Hematopoietic multipotent progenitor cell treated with erythropoietin and hydrocortisone succinate and interleukin-3 and kit ligand, for 8 days (in vitro differentiated cells): ENCODE results near the gene ADAMTSL5.

ENCODE experiments used
- DNase-seq: peaks from one replicate; pipeline ENCODE4 v3.0.0-alpha.2; 2015

The ADAMTSL5 gene

GRCh38 chr19:1461862-1462261 lies 51.0 kb downstream of the ADAMTSL5 start:
- no peak for DNase-seq

- DNase-seq, result no peak
Measured at GRCh38 chr19:1460033-1460995, 52.5 kb downstream of the ADAMTSL5 start.

GRCh38 chr19:1459479-1459878 lies 53.3 kb downstream of the ADAMTSL5 start:
- no peak for DNase-seq

- no peak for DNase-seq
Measured at GRCh38 chr19:1457892-1458291, 54.9 kb downstream of the ADAMTSL5 start.

GRCh38 chr19:1457031-1457739 lies 55.6 kb downstream of the ADAMTSL5 start:
- DNase-seq, result no peak

- no peak for DNase-seq
Measured at GRCh38 chr19:1456121-1456900, 56.5 kb downstream of the ADAMTSL5 start.

- peak; percentile 87 for DNase-seq
Measured at GRCh38 chr19:1455336-1456120, 57.3 kb downstream of the ADAMTSL5 start.
